IMR-90 (cell line): ENCODE measurements around the gene ATIC. TPM values are rescaled to one million over a fixed set of nuclear protein-coding genes. Genes with fewer than 3 reads are reported as not detected.

Experiments
- ATAC-seq: fragments of 200-7000 bp; cut with Tn5 transposase; 2 replicates; pipeline ENCODE4 v1.9.1; 2020; ENCODE audit warnings: low read depth, mild to moderate bottlenecking, moderate library complexity
- BruUV-seq: library from RNA; stranded (reverse); fragments of 400-500 nt; replicated peaks from 2 replicates; lab custom pipeline; 2021; lab: Mats Ljungman, UMichigan
- CTCF ChIA-PET: fragments of 300-600 bp; formaldehyde crosslinking; extraction: SDS; loops from one replicate; lab custom pipeline; 2021; ENCODE audit warnings: antibody characterized with exemption; lab: Yijun Ruan, JAX
- POLR2A ChIA-PET: fragments of 300-600 bp; sonication (Branson Sonifier 250); formaldehyde crosslinking; loops from one replicate; lab custom pipeline; 2022; ENCODE audit warnings: antibody characterized with exemption; ENCODE audit not compliant: unreplicated experiment; lab: Charles Lee
- DNase-seq: peaks from one replicate; pipeline ENCODE4 v3.0.0; 2013
- H2AFZ ChIP-seq: replicated peaks from 2 replicates; pipeline ENCODE3; 2013; ENCODE audit warnings: low read length, mild to moderate bottlenecking; ENCODE audit not compliant: poor library complexity
- H2AK5ac ChIP-seq: 2 replicates; pipeline ENCODE4 v1.6.1; 2013; ENCODE audit warnings: low read depth, low read length, inconsistent platforms
- H2AK9ac ChIP-seq: replicated peaks from 2 replicates; pipeline ENCODE3; 2013; ENCODE audit warnings: mild to moderate bottlenecking, low read depth, low read length, moderate library complexity; ENCODE audit not compliant: poor library complexity
- H2BK120ac ChIP-seq: 2 replicates; pipeline ENCODE4 v1.6.1; 2013; ENCODE audit warnings: low read depth, low read length, inconsistent platforms
- H2BK15ac ChIP-seq: 3 replicates; pipeline ENCODE4 v1.6.1; 2013; ENCODE audit warnings: low read depth, low read length, inconsistent platforms
- H2BK20ac ChIP-seq: 2 replicates; pipeline ENCODE4 v1.6.1; 2013; ENCODE audit warnings: low read depth, mild to moderate bottlenecking, inconsistent platforms, low read length, moderate library complexity
- H2BK5ac ChIP-seq: 2 replicates; pipeline ENCODE4 v1.6.1; 2013; ENCODE audit warnings: mild to moderate bottlenecking, low read depth, low read length, inconsistent platforms; ENCODE audit not compliant: poor library complexity, severe bottlenecking
- H3K14ac ChIP-seq: replicated peaks from 2 replicates; pipeline ENCODE4 v1.6.1; 2013; ENCODE audit warnings: low read depth, low read length, inconsistent platforms
- H3K18ac ChIP-seq: 2 replicates; pipeline ENCODE4 v1.6.1; 2013; ENCODE audit warnings: low read depth, low read length, control low read depth
- H3K23ac ChIP-seq: 2 replicates; pipeline ENCODE4 v1.6.1; 2013; ENCODE audit warnings: low read depth, low read length, inconsistent platforms
- H3K27ac ChIP-seq: 2 replicates; pipeline ENCODE4 v1.5.1; 2013; ENCODE audit warnings: mild to moderate bottlenecking, control low read depth, low read length; ENCODE audit not compliant: insufficient read depth
- H3K27me3 ChIP-seq: 2 replicates; pipeline ENCODE4 v1.6.1; 2013; ENCODE audit warnings: low read length; ENCODE audit not compliant: control insufficient read depth, insufficient read depth
- H3K36me3 ChIP-seq: 2 replicates; pipeline ENCODE4 v1.6.1; 2013; ENCODE audit warnings: low read length, mixed read lengths; ENCODE audit not compliant: control insufficient read depth, insufficient read depth
- H3K4ac ChIP-seq: 2 replicates; pipeline ENCODE4 v1.6.1; 2013; ENCODE audit warnings: low read depth, low read length, inconsistent platforms
- H3K4me1 ChIP-seq: 2 replicates; pipeline ENCODE4 v1.6.1; 2013; ENCODE audit warnings: low read length, mixed read lengths; ENCODE audit not compliant: control insufficient read depth, insufficient read depth
- H3K4me2 ChIP-seq: 2 replicates; pipeline ENCODE4 v1.6.1; 2013; ENCODE audit warnings: low read depth, mild to moderate bottlenecking, control low read depth, low read length, moderate library complexity
- H3K4me3 ChIP-seq: 2 replicates; pipeline ENCODE4 v1.5.1; 2013; ENCODE audit warnings: low read depth, mild to moderate bottlenecking, control low read depth, low read length, moderate library complexity; ENCODE audit not compliant: insufficient read depth
- H3K56ac ChIP-seq: 2 replicates; pipeline ENCODE4 v1.6.1; 2013; ENCODE audit warnings: low read length, inconsistent platforms; ENCODE audit not compliant: insufficient read depth; ENCODE audit errors: extremely low read depth
- H3K79me1 ChIP-seq, 2 experiments: 2 replicates each; pipeline ENCODE4 v1.6.1; 2013; ENCODE audit warnings: low read length in 2 of 2, inconsistent platforms in 1 of 2, low read depth in 1 of 2
- H3K9ac ChIP-seq: 2 replicates; pipeline ENCODE4 v1.6.1; 2013; ENCODE audit warnings: low read depth, low read length, control low read depth
- H3K9me1 ChIP-seq: 2 replicates; pipeline ENCODE4 v1.6.1; 2013; ENCODE audit warnings: low read length, inconsistent platforms; ENCODE audit not compliant: insufficient read depth
- H3K9me3 ChIP-seq: 2 replicates; pipeline ENCODE4 v1.6.1; 2013; ENCODE audit warnings: low read length; ENCODE audit not compliant: control insufficient read depth, insufficient read depth
- H4K20me1 ChIP-seq: 2 replicates; pipeline ENCODE4 v1.6.1; 2013; ENCODE audit warnings: low read length, inconsistent platforms; ENCODE audit not compliant: insufficient read depth
- H4K5ac ChIP-seq: 2 replicates; pipeline ENCODE4 v1.6.1; 2013; ENCODE audit warnings: mild to moderate bottlenecking, low read depth, low read length, control low read depth
- H4K8ac ChIP-seq, 2 experiments: 2 replicates each; pipeline ENCODE4 v1.6.1; 2013; ENCODE audit warnings: low read depth in 2 of 2, low read length in 2 of 2, control low read depth in 1 of 2, inconsistent platforms in 1 of 2
- H4K91ac ChIP-seq: 2 replicates; pipeline ENCODE4 v1.6.1; 2013; ENCODE audit warnings: low read depth, low read length, inconsistent platforms; ENCODE audit not compliant: insufficient read depth
- MAZ ChIP-seq: IDR thresholded peaks from 2 replicates; pipeline ENCODE4 v1.6.1; 2012; ENCODE audit warnings: low read depth, mild to moderate bottlenecking, low read length, improper control_type of control experiment, moderate library complexity, borderline replicate concordance
- POLR2A ChIP-seq: IDR thresholded peaks from 2 replicates; pipeline ENCODE4 v1.6.1; 2012; ENCODE audit warnings: mild to moderate bottlenecking, low read depth, low read length
- RAD21 ChIP-seq: IDR thresholded peaks from 2 replicates; pipeline ENCODE4 v1.6.1; 2012; ENCODE audit warnings: low read length, improper control_type of control experiment
- WGBS, 2 experiments: methylation state at CpG; one replicate each; pipeline versions ENCODE4 v1.1.5 to v1.1.7; 2013; ENCODE audit warnings: missing lambda C conversion rate in 2 of 2; ENCODE audit not compliant: insufficient read length in 1 of 2; ENCODE audit errors: extremely low coverage in 2 of 2; 5-methylcytosine and 5-hydroxymethylcytosine counted together
- dilution Hi-C: fragments of 300-500 bp; cut with HindIII; formaldehyde crosslinking; loops from one replicate; pipeline ENCODE4 v1.14.3; 2018; ENCODE audit warnings: low sequenced_read_pairs; ENCODE audit not compliant: unreplicated experiment
- in situ Hi-C: fragments of 300-500 bp; cut with MboI; formaldehyde crosslinking; loops from 3 replicates; pipeline ENCODE4 v1.14.3; 2019; ENCODE audit warnings: low sequenced_read_pairs, inconsistent platforms, mixed read lengths
- intact Hi-C: fragments of 100-400 bp; cut with micrococcal nuclease; formaldehyde crosslinking; loops from 2 replicates; pipeline ENCODE4 v1.10.0; 2022
- polyA plus RNA-seq, 3 experiments: library from polyadenylated mRNA; depleted of rRNA; stranded (reverse); fragments of >200 nt; gene quantifications; 2 replicates each; pipeline ENCODE4 v1.2.3, GENCODE V29; 2012; ENCODE audit warnings: low replicate concordance in 1 of 3
- total RNA-seq: library from RNA; depleted of rRNA; stranded (reverse); fragments of >200 nt; gene quantifications from 2 replicates; pipeline ENCODE4 v1.2.3, GENCODE V29; 2012

The ATIC gene
- total and polyA plus RNA-seq, 2 of the 4 experiments (the other 2 are of a cell fraction) = 30.5 to 101 TPM

DNA sequence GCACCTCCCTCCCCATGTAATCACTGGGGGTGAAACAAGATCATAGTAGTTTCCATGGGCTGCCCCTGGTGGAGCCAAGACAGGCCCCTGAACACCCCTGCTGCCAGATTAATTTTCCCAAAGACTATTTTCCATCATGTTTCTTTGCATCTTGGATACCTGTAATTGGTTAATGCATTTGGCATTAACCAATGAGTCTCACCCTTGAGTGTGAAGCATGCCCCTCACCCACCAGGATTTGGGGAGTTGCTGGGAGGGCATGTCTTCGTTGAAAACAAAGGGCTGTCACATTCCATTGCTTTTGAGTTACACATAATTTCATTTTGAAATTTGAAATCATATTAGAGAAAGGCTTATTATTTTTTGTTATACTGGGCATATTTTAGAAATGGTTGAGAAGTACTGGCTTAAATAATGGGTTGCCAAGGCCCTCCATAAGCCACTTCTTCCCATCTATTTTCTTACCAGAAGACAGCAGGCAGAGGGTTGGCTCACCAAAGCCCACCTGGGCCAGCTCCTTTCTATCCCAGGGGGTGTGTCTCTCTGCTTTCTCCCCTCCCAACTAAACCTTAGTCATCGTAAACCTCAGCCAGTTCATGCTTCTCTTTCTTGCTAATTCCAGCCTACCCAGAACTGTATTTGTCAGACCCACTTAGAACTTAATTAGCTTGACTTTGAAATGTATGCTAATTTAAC lies 51.8 kb downstream of the ATIC start (continued):
- no peak for TF ChIP-seq MAZ

DNA sequence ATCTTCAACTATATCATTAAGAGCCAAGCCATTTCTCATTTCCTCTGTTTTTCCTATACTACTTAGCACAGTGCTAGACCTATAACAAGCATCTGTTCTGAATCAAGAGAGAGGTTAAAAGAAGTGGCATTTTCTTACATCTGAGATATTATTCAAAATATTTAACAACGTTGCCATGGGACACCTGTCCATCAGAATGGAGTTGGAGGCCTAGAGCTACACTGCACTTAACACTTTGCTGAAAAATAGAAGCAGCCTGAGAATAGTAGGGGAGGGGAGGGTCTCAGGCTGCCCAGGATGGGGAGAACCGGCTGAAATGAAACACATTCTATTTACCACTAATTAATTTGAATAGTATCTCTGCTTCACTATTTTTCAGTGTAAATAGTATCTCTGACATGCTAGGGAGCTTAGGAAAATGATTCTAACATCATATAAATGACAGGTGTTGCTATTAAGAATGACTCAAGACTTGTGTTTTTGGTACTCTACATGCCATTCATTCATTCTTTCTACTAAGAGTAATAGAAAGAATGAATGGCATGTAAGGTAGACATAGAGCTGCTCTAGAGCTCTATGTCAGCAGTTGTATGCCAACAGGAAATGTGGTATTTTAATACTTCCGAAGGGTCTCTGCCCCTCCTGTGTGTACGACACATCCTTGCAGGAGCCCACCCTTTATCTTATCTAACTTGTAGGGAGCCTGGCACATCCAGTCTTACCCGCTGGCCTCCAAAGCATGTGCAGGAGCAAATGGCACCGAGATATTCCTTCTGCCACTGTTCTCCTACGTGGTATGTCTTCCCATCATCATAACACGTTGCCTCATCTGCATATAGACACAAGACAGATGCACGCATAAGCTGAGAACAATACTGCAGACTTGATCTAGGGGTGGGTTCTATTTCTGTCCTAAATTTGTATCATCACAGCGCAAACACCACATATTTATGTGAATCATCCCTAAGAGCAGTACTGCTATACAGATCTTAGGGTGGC lies 52.6 kb downstream of the ATIC start:
- Histone ChIP-seq H2AFZ (no peak overlapping the region), H3K18ac (no peak overlapping the region), H3K9me3 (no peaks in the 10 kb centered on the region), H3K27me3 (no peaks in the 10 kb centered on the region), H4K91ac (no peak overlapping the region), H4K20me1 (peaks cover 26% of the 10 kb centered on the region), H3K4me2 (no peak overlapping the region), H2BK20ac (no peak overlapping the region), H3K23ac (no peak overlapping the region), H3K4ac (no peak overlapping the region), H3K4me3 (no peak overlapping the region), H3K36me3 (peaks cover 61% of the 10 kb centered on the region), H4K8ac (peak overlapping the region in 1 of 2 experiments; percentile 3; a peak in 1 of 4 replicates), H3K4me1 (peaks cover 3% of the 10 kb centered on the region; the same call in 1 of the 2 replicates), H3K9ac (no peak overlapping the region), H2BK15ac (peak overlapping the region; percentile 55; the same call in 1 of the 3 replicates), H3K9me1 (no peaks in the 10 kb centered on the region), H2AK9ac (no peak overlapping the region), H3K79me1 (peaks cover 11 to 25% of the 10 kb centered on the region in 2 experiments; a peak in 3 of 4 replicates), H3K27ac (no peak overlapping the region), H3K56ac (no peak overlapping the region), H2BK120ac (no peak overlapping the region), H3K14ac (no peak overlapping the region), H2BK5ac (peak overlapping the region; percentile 48), H4K5ac (peak overlapping the region; percentile 3; the same call in 1 of the 2 replicates), H2AK5ac (no peak overlapping the region)
- no peak; the same call in 1 of the 2 replicates for TF ChIP-seq POLR2A
- no peak for TF ChIP-seq RAD21
- BruUV-seq = no TSS peak
- POLR2A ChIA-PET = interaction anchor here (0.5 kb wide), 1 partner anchor 22 kb away, joined by 10 read pairs; no protein-coding TSS in a partner anchor
- in situ Hi-C loops = no loop called here
- dilution Hi-C loops = no loop called here
- CTCF ChIA-PET = interaction anchor here (0.7 kb wide), 1 partner anchor 40 kb away, joined by 3 read pairs; no protein-coding TSS in a partner anchor
- DNase-seq = peak; percentile 17
- intact Hi-C loops = no loop called here
- 100% methylated on average over 1 of the region's 10 CpGs; no CpG with 5 or more reads in 1 of the 2 experiments for WGBS, 2 experiments
- no peak for ATAC-seq
